Globus pallidus (tissue), 1 donor: Measurements from ENCODE around the gene KRTAP4-11.
"Not testable (repeated sequence)": the region's sequence is repeated elsewhere in the genome, so short reads cannot be mapped to it uniquely, and the experiment has no call there.

Experiments used
- DNase-seq: peaks from one replicate; pipeline ENCODE4 v3.0.0-alpha.2; 2015; ENCODE audit warnings: low spot score

KRTAP4-11 gene

GRCh38 chr17:41084100-41084856 lies 33.9 kb downstream of the KRTAP4-11 start, which contains the start of gene KRTAP4-7:
Gene KRTAP4-7, plus strand, starts transcription at chr17:41084150. Its CDS starts 57 bp downstream, at chr17:41084207.
- DNase-seq: not testable (repeated sequence)

GRCh38 chr17:41083427-41083826 lies 34.7 kb downstream of the KRTAP4-11 start:
- DNase-seq: not testable (repeated sequence)

- DNase-seq: no peak
Observed at GRCh38 chr17:41082626-41083025, 35.5 kb downstream of the KRTAP4-11 start.

GRCh38 chr17:41076788-41077187 lies 41.4 kb downstream of the KRTAP4-11 start:
- DNase-seq: no peak

GRCh38 chr17:41073676-41074075 lies 44.5 kb downstream of the KRTAP4-11 start:
- DNase-seq: no peak

GRCh38 chr17:41071606-41072360 lies 46.4 kb downstream of the KRTAP4-11 start:
- no peak for DNase-seq

GRCh38 chr17:41069031-41069430 lies 49.1 kb downstream of the KRTAP4-11 start:
- DNase-seq: no peak

GRCh38 chr17:41067281-41067680 lies 50.9 kb downstream of the KRTAP4-11 start:
- no peak for DNase-seq
